GM23248 (cell line): ENCODE results near the gene SOD3. TPM values are rescaled to one million over a fixed set of nuclear protein-coding genes. Genes with fewer than 3 reads are reported as not detected.

Experiments used
- DNase-seq: peaks from one replicate; pipeline ENCODE4 v3.0.0-alpha.2; 2015
- H2AFZ ChIP-seq: fragments of 200-600 bp; sonication (generic); 2 replicates; pipeline ENCODE4 v1.6.1; 2016; ENCODE audit warnings: antibody characterized with exemption
- H3F3A ChIP-seq: fragments of 200-600 bp; sonication (generic); 2 replicates; pipeline ENCODE4 v1.6.1; 2016; ENCODE audit warnings: mild to moderate bottlenecking, antibody characterized with exemption, mixed run types; ENCODE audit not compliant: insufficient read depth
- H3K27ac ChIP-seq: fragments of 200-600 bp; sonication (generic); 2 replicates; pipeline ENCODE4 v1.5.1; 2016; ENCODE audit warnings: mild to moderate bottlenecking
- H3K27me3 ChIP-seq: fragments of 200-600 bp; sonication (generic); replicated peaks from 2 replicates; pipeline ENCODE4 v1.6.1; 2016; ENCODE audit warnings: mild to moderate bottlenecking; ENCODE audit not compliant: insufficient read depth
- H3K36me3 ChIP-seq: fragments of 200-600 bp; sonication (generic); 2 replicates; pipeline ENCODE4 v1.6.1; 2016; ENCODE audit warnings: low read depth, mild to moderate bottlenecking
- H3K4me1 ChIP-seq: fragments of 200-600 bp; sonication (generic); 2 replicates; pipeline ENCODE4 v1.6.1; 2016; ENCODE audit warnings: mild to moderate bottlenecking; ENCODE audit not compliant: insufficient read depth
- H3K4me2 ChIP-seq: fragments of 200-600 bp; sonication (generic); one replicate; pipeline ENCODE4 v1.6.1; 2016; ENCODE audit warnings: mild to moderate bottlenecking; ENCODE audit not compliant: unreplicated experiment
- H3K4me3 ChIP-seq: fragments of 200-600 bp; sonication (generic); 2 replicates; pipeline ENCODE4 v1.5.1; 2016; ENCODE audit warnings: mild to moderate bottlenecking
- H3K79me2 ChIP-seq: fragments of 200-600 bp; sonication (generic); 2 replicates; pipeline ENCODE4 v1.6.1; 2016; ENCODE audit warnings: mild to moderate bottlenecking; ENCODE audit not compliant: insufficient read depth
- H3K9ac ChIP-seq: fragments of 200-600 bp; sonication (generic); 2 replicates; pipeline ENCODE4 v1.6.1; 2016; ENCODE audit warnings: mild to moderate bottlenecking
- H3K9me2 ChIP-seq: fragments of 200-600 bp; sonication (generic); 2 replicates; pipeline ENCODE4 v1.6.1; 2016; ENCODE audit warnings: mixed run types, mild to moderate bottlenecking, moderate library complexity; ENCODE audit not compliant: insufficient read depth
- H3K9me3 ChIP-seq: fragments of 200-600 bp; sonication (generic); one replicate; pipeline ENCODE4 v1.6.1; 2017; ENCODE audit warnings: low read depth
- H4K20me1 ChIP-seq: fragments of 200-600 bp; sonication (generic); 2 replicates; pipeline ENCODE4 v1.6.0; 2016; ENCODE audit not compliant: insufficient read depth
- EZH2 ChIP-seq: fragments of 200-600 bp; sonication (generic); IDR thresholded peaks from 2 replicates; pipeline ENCODE4 v1.6.1; 2018; ENCODE audit warnings: antibody characterized with exemption, mild to moderate bottlenecking; ENCODE audit not compliant: insufficient read depth, poor library complexity, severe bottlenecking
- EZH2phosphoT487 ChIP-seq: fragments of 200-600 bp; sonication (generic); IDR thresholded peaks from 2 replicates; pipeline ENCODE4 v1.6.1; 2018; ENCODE audit warnings: antibody characterized with exemption, moderate library complexity, mild to moderate bottlenecking, low read depth; ENCODE audit not compliant: insufficient read depth
- WGBS, 2 experiments: methylation state at CpG; one replicate each; pipeline ENCODE4 v1.1.6; 2015 to 2017; ENCODE audit warnings: low lambda C conversion rate in 2 of 2, low coverage in 1 of 2; ENCODE audit errors: missing lambda C conversion rate in 2 of 2; 5-methylcytosine and 5-hydroxymethylcytosine counted together
- in situ Hi-C: fragments of 300-500 bp; cut with MboI; formaldehyde crosslinking; loops from 2 replicates; pipeline ENCODE4 v1.15.0; 2020
- polyA plus RNA-seq: library from polyadenylated mRNA; unstranded; fragments of >200 nt; fragmentation: Nextera tagmentation; extraction: Ambion mirVana; gene quantifications from 2 replicates; pipeline ENCODE4 v1.2.1, GENCODE V29; 2016
- total RNA-seq: library from RNA; depleted of rRNA; stranded (reverse); fragments of >200 nt; shearing (Covaris generic); gene quantifications from 2 replicates; pipeline ENCODE4 v1.2.3, GENCODE V29; 2014

SOD3 gene
- total and polyA plus RNA-seq, 2 experiments from 2014 or later = 8.2 to 10.1 TPM

DNA sequence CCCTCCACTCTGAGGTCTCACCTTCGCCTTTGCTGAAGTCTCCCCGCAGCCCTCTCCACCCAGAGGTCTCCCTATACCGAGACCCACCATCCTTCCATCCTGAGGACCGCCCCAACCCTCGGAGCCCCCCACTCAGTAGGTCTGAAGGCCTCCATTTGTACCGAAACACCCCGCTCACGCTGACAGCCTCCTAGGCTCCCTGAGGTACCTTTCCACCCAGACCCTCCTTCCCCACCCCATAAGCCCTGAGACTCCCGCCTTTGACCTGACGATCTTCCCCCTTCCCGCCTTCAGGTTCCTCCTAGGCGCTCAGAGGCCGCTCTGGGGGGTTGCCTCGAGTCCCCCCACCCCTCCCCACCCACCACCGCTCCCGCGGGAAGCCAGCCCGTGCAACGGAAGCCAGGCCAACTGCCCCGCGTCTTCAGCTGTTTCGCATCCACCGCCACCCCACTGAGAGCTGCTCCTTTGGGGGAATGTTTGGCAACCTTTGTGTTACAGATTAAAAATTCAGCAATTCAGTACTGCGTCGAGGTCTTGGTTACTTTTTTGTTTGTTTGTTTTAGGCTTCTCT, 5.0 kb downstream of the SOD3 start:
- peak overlapping the region; percentile 24; the same call in 1 of the 2 replicates for H3K9ac ChIP-seq

DNA sequence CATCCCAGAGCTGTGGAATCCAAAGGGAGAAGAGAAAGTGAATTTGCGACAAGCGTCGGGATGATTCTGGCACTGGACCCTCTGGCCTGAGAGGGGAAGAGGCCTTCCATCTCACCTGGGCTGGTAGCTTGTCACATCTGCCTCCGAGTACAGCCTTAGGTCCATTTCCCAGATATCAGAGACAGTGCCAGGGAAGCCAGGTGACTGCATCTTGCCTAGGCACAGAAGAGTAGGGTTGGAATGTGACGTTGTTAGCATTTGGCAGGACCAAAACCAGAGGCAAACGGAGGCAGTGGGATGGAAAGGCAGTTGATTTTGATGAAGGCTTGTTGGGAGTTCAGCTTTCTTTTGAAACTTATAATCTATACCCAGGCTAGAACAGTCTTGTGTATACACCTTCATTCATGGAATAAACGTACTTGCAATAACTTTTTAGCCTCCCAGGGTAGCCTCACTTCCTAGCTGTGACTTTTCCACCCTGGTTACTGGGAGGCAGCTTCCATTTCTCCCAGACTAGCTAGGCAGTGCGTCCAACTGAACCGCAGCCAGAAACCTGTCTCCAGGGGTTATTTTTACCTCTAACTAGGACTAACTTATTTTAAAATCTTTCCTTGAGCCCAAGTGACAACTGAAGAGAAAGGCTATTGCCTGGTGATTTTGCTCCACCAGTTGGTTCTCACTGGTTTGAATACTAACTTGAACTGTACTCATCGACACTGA, 5.9 kb downstream of the SOD3 start:
- no peak for DNase-seq
- H3K27ac ChIP-seq = no peak overlapping the region
- H3K9me2 ChIP-seq = no peaks in the 10 kb centered on the region
- H3F3A ChIP-seq = no peaks in the 10 kb centered on the region
- in situ Hi-C loops = no loop called here
- no peaks in the 10 kb centered on the region for H3K36me3 ChIP-seq
- WGBS, 2 experiments = 74 to 75% methylated on average over 10 of the region's 10 CpGs
- no peaks in the 10 kb centered on the region for H3K79me2 ChIP-seq
- no peaks in the 10 kb centered on the region for H3K27me3 ChIP-seq
- no peaks in the 10 kb centered on the region for H4K20me1 ChIP-seq
- peak overlapping the region; percentile 65 for H3K4me2 ChIP-seq
- peak overlapping the region; percentile 58; the same call in 1 of the 2 replicates for H2AFZ ChIP-seq
- no peak overlapping the region; the same call in 1 of the 2 replicates for H3K4me3 ChIP-seq
- no peaks in the 10 kb centered on the region for H3K9me3 ChIP-seq
- H3K9ac ChIP-seq = no peak overlapping the region
- H3K4me1 ChIP-seq = no peaks in the 10 kb centered on the region
- TF ChIP-seq EZH2phosphoT487 = no peak
- TF ChIP-seq EZH2 = no peak

More for the DNA sequence above, 5.0 kb downstream of the SOD3 start:
- TF ChIP-seq EZH2 (no peak), EZH2phosphoT487 (no peak)
- H3K4me1 ChIP-seq = peaks cover 7% of the 10 kb centered on the region; the same call in 1 of the 2 replicates
- H3F3A ChIP-seq = no peaks in the 10 kb centered on the region; the same call in 1 of the 2 replicates
- H3K4me3 ChIP-seq = peak overlapping the region; percentile 54
- no peaks in the 10 kb centered on the region for H3K27me3 ChIP-seq
- peak; percentile 30 for DNase-seq
- H2AFZ ChIP-seq = peak overlapping the region; percentile 58
- H3K9me2 ChIP-seq = no peaks in the 10 kb centered on the region
- peak overlapping the region; percentile 65 for H3K4me2 ChIP-seq
- no peak overlapping the region for H3K27ac ChIP-seq
- H3K36me3 ChIP-seq = no peaks in the 10 kb centered on the region
- no peaks in the 10 kb centered on the region for H3K9me3 ChIP-seq
- 12 to 16% methylated on average over 11 to 25 of the region's 25 CpGs for WGBS, 2 experiments
- H3K79me2 ChIP-seq = no peaks in the 10 kb centered on the region
- H4K20me1 ChIP-seq = no peaks in the 10 kb centered on the region
- in situ Hi-C loops = no loop called here

DNA sequence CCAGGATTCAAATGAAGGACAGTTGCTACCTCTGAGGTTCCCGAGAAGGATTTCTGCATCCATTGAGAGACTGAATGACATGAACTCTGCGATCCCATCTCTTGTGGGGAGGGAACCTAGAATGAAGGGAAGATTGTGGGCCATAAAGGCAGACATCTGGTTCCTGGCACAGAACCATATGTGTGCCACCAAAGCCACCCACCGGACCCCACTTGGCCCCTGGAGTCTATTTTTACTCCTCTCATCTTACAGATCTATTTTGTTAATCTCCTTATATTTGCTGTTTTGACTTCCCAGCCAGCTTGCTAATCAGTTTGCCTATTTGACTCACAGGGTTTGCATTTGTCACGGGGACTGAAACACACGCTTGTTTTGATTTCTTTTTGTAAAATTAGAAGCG, 7.3 kb downstream of the SOD3 start:
- H3K9me2 ChIP-seq = no peaks in the 10 kb centered on the region
- H4K20me1 ChIP-seq = no peaks in the 10 kb centered on the region
- no peak overlapping the region for H2AFZ ChIP-seq
- WGBS, 2 experiments = 85 to 86% methylated on average over 6 of the region's 6 CpGs
- H3K4me3 ChIP-seq = no peak overlapping the region
- TF ChIP-seq EZH2phosphoT487 = no peak
- no peak for TF ChIP-seq EZH2
- H3F3A ChIP-seq = no peaks in the 10 kb centered on the region
- no peak for DNase-seq
- no peaks in the 10 kb centered on the region for H3K79me2 ChIP-seq
- no peaks in the 10 kb centered on the region for H3K9me3 ChIP-seq
- no peaks in the 10 kb centered on the region for H3K4me1 ChIP-seq
- in situ Hi-C loops = no loop called here
- H3K27ac ChIP-seq = no peak overlapping the region
- H3K27me3 ChIP-seq = no peaks in the 10 kb centered on the region
- H3K4me2 ChIP-seq = no peak overlapping the region
- H3K36me3 ChIP-seq = no peaks in the 10 kb centered on the region
- H3K9ac ChIP-seq = no peak overlapping the region

DNA sequence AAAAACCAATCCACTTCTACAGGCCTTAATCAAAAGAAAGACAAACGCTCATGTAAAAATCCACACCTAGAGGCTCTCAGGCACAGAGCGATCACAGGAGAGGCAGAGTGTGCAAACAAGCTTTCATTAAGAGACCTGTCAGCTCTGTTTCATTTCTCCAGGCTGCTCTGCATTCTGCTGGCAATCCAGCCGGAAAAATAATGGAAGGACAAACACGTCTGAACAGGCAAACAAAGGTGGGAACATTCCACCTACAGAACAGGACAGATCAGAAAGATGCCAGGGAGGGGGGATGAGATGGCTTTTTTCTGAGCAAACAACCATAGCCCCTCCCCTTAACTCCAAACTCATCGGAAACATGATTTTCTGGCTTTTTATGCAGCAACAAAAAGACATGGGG, 9.7 kb downstream of the SOD3 start:
- Histone ChIP-seq H3K27me3 (no peaks in the 10 kb centered on the region), H2AFZ (no peak overlapping the region), H4K20me1 (no peaks in the 10 kb centered on the region), H3K79me2 (no peaks in the 10 kb centered on the region), H3F3A (no peaks in the 10 kb centered on the region), H3K4me1 (peaks cover 3% of the 10 kb centered on the region; the same call in 1 of the 2 replicates), H3K36me3 (0 out of 2 replicates have a peak, but pooled peaks cover 2% of the 10 kb centered on the region), H3K9me2 (no peaks in the 10 kb centered on the region), H3K4me3 (no peak overlapping the region), H3K9me3 (no peaks in the 10 kb centered on the region), H3K9ac (no peak overlapping the region), H3K4me2 (no peak overlapping the region), H3K27ac (no peak overlapping the region)
- no peak for DNase-seq
- 97 to 98% methylated on average over 5 of the region's 5 CpGs for WGBS, 2 experiments
- in situ Hi-C loops = no loop called here
- TF ChIP-seq EZH2phosphoT487 (no peak), EZH2 (no peak)
